Fibroblast of pulmonary artery (primary cell): ENCODE results near the gene PER1.

ENCODE experiments used
- DNase-seq: peaks from one replicate; pipeline ENCODE4 v3.0.0-alpha.2; 2010; ENCODE audit warnings: low read depth
- H3K4me3 ChIP-seq: replicated peaks from 2 replicates; pipeline ENCODE4 v1.5.1; 2011; ENCODE audit warnings: low read depth, mild to moderate bottlenecking, control low read depth, low read length, moderate library complexity
- CTCF ChIP-seq: IDR thresholded peaks from 2 replicates; pipeline ENCODE4 v1.5.1; 2011; ENCODE audit warnings: mild to moderate bottlenecking, control low read depth, low read length, inconsistent platforms; ENCODE audit errors: missing control alignments

The PER1 gene

GRCh38 chr17:8155996-8156245 lies 3.7 kb upstream of the PER1 start:
- H3K4me3 ChIP-seq = peak overlapping the region; percentile 79
- no peak for TF ChIP-seq CTCF
- DNase-seq = no peak

- H3K4me3 ChIP-seq = peak overlapping the region; percentile 79
- no peak for DNase-seq
- TF ChIP-seq CTCF = no peak
These were observed 3.2 kb upstream of the PER1 start for GRCh38 chr17:8155231-8155995.

- no peak for TF ChIP-seq CTCF
- H3K4me3 ChIP-seq = peak overlapping the region; percentile 79
- DNase-seq = peak; percentile 50
These were observed 2.5 kb upstream of the PER1 start for GRCh38 chr17:8154608-8155155.

- peak overlapping the region; percentile 79 for H3K4me3 ChIP-seq
- peak; percentile 100 for DNase-seq
- no peak for TF ChIP-seq CTCF
These were observed 1.9 kb upstream of the PER1 start for GRCh38 chr17:8153957-8154607.

GRCh38 chr17:8153525-8153956 lies 1.3 kb upstream of the PER1 start:
- no peak for TF ChIP-seq CTCF
- peak; percentile 98 for DNase-seq
- H3K4me3 ChIP-seq = peak overlapping the region; percentile 57

- no peak for DNase-seq
- H3K4me3 ChIP-seq = peak overlapping the region; percentile 85
These were observed 837 bp upstream of the PER1 start for GRCh38 chr17:8153031-8153451.

More at GRCh38 chr17:8153031-8153451, 837 bp upstream of the PER1 start:
- TF ChIP-seq CTCF = no peak
